K562 (cell line): ENCODE data around the gene SEC23IP. TPM values are rescaled to one million over a fixed set of nuclear protein-coding genes. Genes with fewer than 3 reads are reported as not detected.

Experiments used
- ATAC-seq: fragments of 200-7000 bp; cut with Tn5 transposase; 3 replicates; pipeline ENCODE4 v1.9.1; 2020; ENCODE audit warnings: moderate library complexity
- BruUV-seq: library from RNA; stranded (reverse); fragments of 400-500 nt; replicated peaks from 2 replicates; lab custom pipeline; 2021; lab: Mats Ljungman, UMichigan
- CTCF ChIA-PET: fragments of 300-600 bp; formaldehyde crosslinking; extraction: SDS; loops from one replicate; lab custom pipeline; 2021; ENCODE audit warnings: low intra/inter-chr PET ratio; lab: Yijun Ruan, JAX
- POLR2A ChIA-PET: fragments of 300-600, 350-650 bp; sonication (Branson Sonifier 250); formaldehyde crosslinking; extraction: SDS; loops from one replicate; lab custom pipeline; 2021; ENCODE audit warnings: antibody characterized with exemption, inconsistent platforms; lab: Yijun Ruan, JAX
- DNase-seq, 4 experiments: peaks; one replicate each; pipeline versions ENCODE4 v3.0.0 to v3.0.0-alpha.2; 2011 to 2018; ENCODE audit warnings: low spot score in 3 of 4, mixed read lengths in 3 of 4; ENCODE audit errors: extremely low read depth in 1 of 4
- FAIRE-seq: peaks from 2 replicates; lab custom pipeline; 2011; peaks lifted over from hg19 to GRCh38; lab: Jason Lieb, UNC
- H2AFZ ChIP-seq: 2 replicates; pipeline ENCODE4 v1.6.0; 2011; ENCODE audit warnings: low read depth, low read length, control low read depth, inconsistent platforms
- H3K27ac ChIP-seq: fragments of 200-600 bp; 3 replicates; pipeline ENCODE4 v1.8.0; 2011; ENCODE audit warnings: low read depth, mild to moderate bottlenecking, control low read depth, inconsistent platforms, low read length, moderate library complexity, mixed read lengths; ENCODE audit errors: extremely low read depth
- H3K27me3 ChIP-seq, 2 experiments: fragments of 300-600 bp in 1 of 2; 2 replicates in 1 of 2; 3 replicates in 1 of 2; pipeline versions ENCODE4 v1.6.0 to v1.8.0; 2011; ENCODE audit warnings: inconsistent platforms in 2 of 2, low read length in 2 of 2, mild to moderate bottlenecking in 1 of 2, mixed read lengths in 1 of 2, moderate library complexity in 1 of 2; ENCODE audit not compliant: control insufficient read depth in 2 of 2, insufficient read depth in 2 of 2
- H3K36me3 ChIP-seq: fragments of 300-600 bp; 3 replicates; pipeline ENCODE4 v1.8.0; 2011; ENCODE audit warnings: mild to moderate bottlenecking, low read length, inconsistent platforms; ENCODE audit not compliant: control insufficient read depth, insufficient read depth
- H3K4me1 ChIP-seq, 2 experiments: fragments of 200-600 bp in 1 of 2; replicated peaks in 1 of 2; 2 replicates in 1 of 2; 3 replicates in 1 of 2; pipeline versions ENCODE4 v1.5.1 to v1.8.0; 2011; ENCODE audit warnings: inconsistent platforms in 2 of 2, low read length in 2 of 2, mild to moderate bottlenecking in 1 of 2, mixed read lengths in 1 of 2, moderate library complexity in 1 of 2; ENCODE audit not compliant: control insufficient read depth in 2 of 2, insufficient read depth in 2 of 2
- H3K4me2 ChIP-seq: 2 replicates; pipeline ENCODE4 v1.6.1; 2011; ENCODE audit warnings: low read length, control low read depth, inconsistent platforms, mixed read lengths; ENCODE audit not compliant: insufficient read depth
- H3K4me3 ChIP-seq: fragments of 200-600 bp; sonication (generic), shearing (Covaris generic); 2 replicates; pipeline ENCODE4 v1.5.1; 2016; ENCODE audit warnings: control low read depth, inconsistent platforms
- H3K79me2 ChIP-seq: fragments of 200-600 bp; 3 replicates; pipeline ENCODE4 v1.8.0; 2011; ENCODE audit warnings: low read length, inconsistent platforms; ENCODE audit not compliant: control insufficient read depth, insufficient read depth
- H3K9ac ChIP-seq, 2 experiments: 2 replicates each; pipeline versions ENCODE4 v1.6.0 to v1.6.1; 2011; ENCODE audit warnings: low read depth in 2 of 2, low read length in 2 of 2, control low read depth in 1 of 2, inconsistent platforms in 1 of 2, mild to moderate bottlenecking in 1 of 2, mixed read lengths in 1 of 2; ENCODE audit not compliant: insufficient read depth in 1 of 2
- H3K9me1 ChIP-seq: one replicate; pipeline ENCODE4 v1.6.0; 2011; ENCODE audit warnings: inconsistent platforms, mild to moderate bottlenecking, low read length, moderate library complexity; ENCODE audit not compliant: control insufficient read depth, insufficient read depth
- H3K9me3 ChIP-seq: replicated peaks from 2 replicates; pipeline ENCODE4 v1.5.1; 2011; ENCODE audit warnings: low read depth, low read length, inconsistent platforms; ENCODE audit not compliant: control insufficient read depth, insufficient read depth
- H4K20me1 ChIP-seq: replicated peaks from 2 replicates; pipeline ENCODE4 v1.6.1; 2011; ENCODE audit warnings: low read length, inconsistent platforms, mixed read lengths; ENCODE audit not compliant: control insufficient read depth, insufficient read depth
- ARID2 ChIP-seq: fragments of 450-650 bp; IDR thresholded peaks from 2 replicates; pipeline ENCODE4 v1.6.1; 2017; ENCODE audit warnings: antibody characterized with exemption, mild to moderate bottlenecking
- BACH1 ChIP-seq: fragments of 200-800 bp; sonication (Bioruptor generic); IDR thresholded peaks from 2 replicates; pipeline ENCODE4 v1.6.1; 2016; ENCODE audit warnings: missing genetic modification characterization, missing compliant biosample characterization
- BRD9 ChIP-seq: fragments of 450-650 bp; IDR thresholded peaks from 2 replicates; pipeline ENCODE4 v1.6.1; 2018; ENCODE audit warnings: low read depth; ENCODE audit not compliant: partially characterized antibody
- CBX3 ChIP-seq, 2 experiments: IDR thresholded peaks; 1 replicate in 1 of 2; 2 replicates in 1 of 2; pipeline ENCODE4 v1.6.1; 2012; ENCODE audit warnings: inconsistent platforms in 2 of 2, low read length in 2 of 2, borderline replicate concordance in 1 of 2, control low read depth in 1 of 2
- CTCFL ChIP-seq: IDR thresholded peaks from 2 replicates; pipeline ENCODE4 v1.6.1; 2011; ENCODE audit warnings: borderline replicate concordance, low read depth, mild to moderate bottlenecking, moderate library complexity, low read length; ENCODE audit not compliant: insufficient read depth, poor library complexity, severe bottlenecking
- DEAF1 ChIP-seq: fragments of 450-650 bp; formaldehyde crosslinking; IDR thresholded peaks from 2 replicates; pipeline ENCODE4 v1.4.0; 2020; ENCODE audit warnings: mild to moderate bottlenecking, moderate library complexity
- FOXJ3 ChIP-seq: sonication (generic); formaldehyde crosslinking; IDR thresholded peaks from 2 replicates; pipeline ENCODE4 v1.4.0; 2020; ENCODE audit warnings: mild to moderate bottlenecking, missing genetic modification reagents
- GATAD2A ChIP-seq: fragments of 450-650 bp; IDR thresholded peaks from 2 replicates; pipeline ENCODE4 v1.6.1; 2017
- HIVEP1 ChIP-seq: fragments of 250-450 bp; sonication (Bioruptor Pico); IDR thresholded peaks from 2 replicates; pipeline ENCODE4 v1.4.0; 2020; ENCODE audit warnings: mild to moderate bottlenecking
- HNRNPLL ChIP-seq: fragments of 200-400 bp; formaldehyde crosslinking; IDR thresholded peaks from 2 replicates; pipeline ENCODE4 v1.6.1; 2017; ENCODE audit warnings: low read length, low read depth, mild to moderate bottlenecking; ENCODE audit not compliant: poor library complexity, severe bottlenecking
- IFI16 ChIP-seq: fragments of 250-450 bp; sonication (Bioruptor Pico); IDR thresholded peaks from 2 replicates; pipeline ENCODE4 v2.1.2; 2022; ENCODE audit warnings: mild to moderate bottlenecking, inconsistent platforms
- KHSRP ChIP-seq: fragments of 450-650 bp; IDR thresholded peaks from 2 replicates; pipeline ENCODE4 v1.6.1; 2017
- TEAD2 ChIP-seq: fragments of 450-650 bp; IDR thresholded peaks from 2 replicates; pipeline ENCODE4 v1.6.1; 2016; ENCODE audit warnings: missing genetic modification characterization, control low read depth, missing compliant biosample characterization
- TFAM ChIP-seq: fragments of 250-450 bp; sonication (Bioruptor Pico); conservative IDR thresholded peaks from 2 replicates; pipeline ENCODE4 v1.5.0; 2021; ENCODE audit warnings: mild to moderate bottlenecking, moderate library complexity
- THAP12 ChIP-seq: fragments of 250-450 bp; sonication (Bioruptor Pico); IDR thresholded peaks from 2 replicates; pipeline ENCODE4 v1.9.0; 2021; ENCODE audit warnings: mild to moderate bottlenecking, inconsistent platforms
- XRCC5 ChIP-seq: fragments of 200-400 bp; formaldehyde crosslinking; IDR thresholded peaks from 2 replicates; pipeline ENCODE4 v1.6.1; 2017; ENCODE audit warnings: low read depth, mild to moderate bottlenecking, low read length
- ZNF41 ChIP-seq: fragments of 250-450 bp; sonication (Bioruptor Pico); conservative IDR thresholded peaks from 2 replicates; pipeline ENCODE4 v1.4.0; 2020; ENCODE audit warnings: mild to moderate bottlenecking
- WGBS: fragments of 100-300 bp; shearing (Covaris generic); methylation state at CpG from one replicate; pipeline ENCODE4 v1.1.6; 2016; ENCODE audit warnings: low coverage, mixed read lengths; ENCODE audit not compliant: insufficient coverage; ENCODE audit errors: missing lambda C conversion rate; 5-methylcytosine and 5-hydroxymethylcytosine counted together
- in situ Hi-C: fragments of 300-500 bp; cut with MboI; formaldehyde crosslinking; loops from 4 replicates; pipeline ENCODE4 v1.15.0; 2018; ENCODE audit warnings: inconsistent platforms, mixed read lengths
- intact Hi-C: fragments of 100-400 bp; cut with micrococcal nuclease; formaldehyde crosslinking; loops from 2 replicates; pipeline ENCODE4 v1.14.2; 2022
- polyA plus RNA-seq, 8 experiments: library from polyadenylated mRNA; depleted of rRNA in 4 of 8; stranded (reverse) in 5 of 8; unstranded in 3 of 8; fragments of >200 nt; fragmentation: Nextera tagmentation in 2 of 8; fragmentation: Illumina TruSeq in 1 of 8; extraction: Ambion mirVana in 2 of 8; extraction: Trizol in 1 of 8; gene quantifications; 2 replicates each; pipeline versions ENCODE4 v1.2.1 to v1.2.3, GENCODE V29; 2011 to 2014; ENCODE audit warnings: inconsistent platforms in 1 of 8, missing spikeins in 1 of 8
- total RNA-seq, 7 experiments: library from RNA; depleted of rRNA in 6 of 7; stranded (reverse); fragments of >200 nt in 6 of 7; fragmentation: Illumina TruSeq in 2 of 7; extraction: Trizol in 2 of 7; gene quantifications; 2 replicates each; pipeline versions ENCODE4 v1.2.1 to v1.2.3, GENCODE V29; 2011 to 2021; ENCODE audit warnings: low replicate concordance in 1 of 7
- TF ChIP-seq, protein P1 (sequence below): fragments of 450-650 bp; IDR thresholded peaks from 2 replicates; pipeline ENCODE4 v1.6.1; 2016; ENCODE audit warnings: antibody characterized with exemption

Gene SEC23IP
- total and polyA plus RNA-seq, 9 of the 15 experiments (the other 6 are each of a cell fraction or from before 2014, with no cell fraction given): 15.8 to 38.4 (median 22.5) TPM

GRCh38 chr10:119940487-119940886 lies 48.0 kb downstream of the SEC23IP start:
- no peak overlapping the region for H3K27ac ChIP-seq
- WGBS: 93% methylated on average over 3 of the region's 3 CpGs
- FAIRE-seq: no peak
- POLR2A ChIA-PET: no interaction called here
- no peaks in the 10 kb centered on the region for H3K9me3 ChIP-seq
- no peaks in the 10 kb centered on the region for H3K9me1 ChIP-seq
- H3K4me2 ChIP-seq: no peak overlapping the region
- H3K36me3 ChIP-seq: peaks cover 44% of the 10 kb centered on the region; the same call in 2 of the 3 replicates
- CTCF ChIA-PET: no interaction called here
- intact Hi-C loops: no loop called here
- no peak for ATAC-seq
- H3K27me3 ChIP-seq: no peaks in the 10 kb centered on the region
- in situ Hi-C loops: no loop called here
- H3K4me1 ChIP-seq: no peaks in the 10 kb centered on the region
- no peaks in the 10 kb centered on the region for H3K79me2 ChIP-seq
- no TSS peak for BruUV-seq
- H2AFZ ChIP-seq: no peak overlapping the region
- no peaks in the 10 kb centered on the region for H4K20me1 ChIP-seq
- H3K4me3 ChIP-seq: no peak overlapping the region
- H3K9ac ChIP-seq: no peak overlapping the region
- no peak for DNase-seq
- no peak for TF ChIP-seq TEAD2 (tag)
- no peak for TF ChIP-seq IFI16 (CRISPR knock-in tag)
- TF ChIP-seq DEAF1: no peak
- TF ChIP-seq GATAD2A: no peak
- no peak for TF ChIP-seq HIVEP1 (CRISPR knock-in tag)
- TF ChIP-seq ARID2: no peak
- TF ChIP-seq BACH1: no peak
- no peak for TF ChIP-seq XRCC5
- no peak for TF ChIP-seq KHSRP
- no peak for TF ChIP-seq TFAM
- no peak for TF ChIP-seq ZNF41
- TF ChIP-seq FOXJ3 (CRISPR knock-in tag): no peak
- no peak for TF ChIP-seq THAP12 (CRISPR knock-in tag)
- TF ChIP-seq CTCFL: no peak
- TF ChIP-seq CBX3 (IDR thresholded peaks at IDR 0.05; ENCODE audit: borderline replicate concordance in 1 of 2, low read length in 2 of 2): no peak
- TF ChIP-seq, protein P1, sequence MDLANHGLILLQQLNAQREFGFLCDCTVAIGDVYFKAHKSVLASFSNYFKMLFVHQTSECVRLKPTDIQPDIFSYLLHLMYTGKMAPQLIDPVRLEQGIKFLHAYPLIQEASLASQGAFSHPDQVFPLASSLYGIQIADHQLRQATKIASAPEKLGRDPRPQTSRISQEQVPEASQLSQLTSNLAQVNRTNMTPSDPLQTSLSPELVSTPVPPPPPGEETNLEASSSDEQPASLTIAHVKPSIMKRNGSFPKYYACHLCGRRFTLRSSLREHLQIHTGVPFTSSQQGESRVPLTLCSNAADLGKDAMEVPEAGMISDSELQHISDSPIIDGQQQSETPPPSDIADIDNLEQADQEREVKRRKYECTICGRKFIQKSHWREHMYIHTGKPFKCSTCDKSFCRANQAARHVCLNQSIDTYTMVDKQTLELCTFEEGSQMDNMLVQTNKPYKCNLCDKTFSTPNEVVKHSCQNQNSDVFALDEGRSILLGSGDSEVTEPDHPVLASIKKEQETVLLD: no peak
- TF ChIP-seq BRD9: no peak
- TF ChIP-seq HNRNPLL: no peak
